Cardiac fibroblast (primary cell): ENCODE results near the gene HIF1A.

Experiments used
- DNase-seq, 2 donors: peaks; one replicate each; pipeline versions ENCODE4 v3.0.0 to v3.0.0-alpha.2; 2010; ENCODE audit warnings: low read depth in 2 of 2
- H3K4me3 ChIP-seq, 2 donors: replicated peaks in 1 of 2; 1 replicate in 1 of 2; 2 replicates in 1 of 2; pipeline ENCODE4 v1.5.1; 2011; ENCODE audit warnings: low read depth in 2 of 2, low read length in 2 of 2, mild to moderate bottlenecking in 2 of 2, moderate library complexity in 1 of 2
- TF ChIP-seq, protein P1 (sequence below): IDR thresholded peaks from one replicate; pipeline ENCODE4 v1.5.1; 2011; ENCODE audit warnings: low read depth, mild to moderate bottlenecking, low read length, inconsistent platforms

The HIF1A gene

DNA sequence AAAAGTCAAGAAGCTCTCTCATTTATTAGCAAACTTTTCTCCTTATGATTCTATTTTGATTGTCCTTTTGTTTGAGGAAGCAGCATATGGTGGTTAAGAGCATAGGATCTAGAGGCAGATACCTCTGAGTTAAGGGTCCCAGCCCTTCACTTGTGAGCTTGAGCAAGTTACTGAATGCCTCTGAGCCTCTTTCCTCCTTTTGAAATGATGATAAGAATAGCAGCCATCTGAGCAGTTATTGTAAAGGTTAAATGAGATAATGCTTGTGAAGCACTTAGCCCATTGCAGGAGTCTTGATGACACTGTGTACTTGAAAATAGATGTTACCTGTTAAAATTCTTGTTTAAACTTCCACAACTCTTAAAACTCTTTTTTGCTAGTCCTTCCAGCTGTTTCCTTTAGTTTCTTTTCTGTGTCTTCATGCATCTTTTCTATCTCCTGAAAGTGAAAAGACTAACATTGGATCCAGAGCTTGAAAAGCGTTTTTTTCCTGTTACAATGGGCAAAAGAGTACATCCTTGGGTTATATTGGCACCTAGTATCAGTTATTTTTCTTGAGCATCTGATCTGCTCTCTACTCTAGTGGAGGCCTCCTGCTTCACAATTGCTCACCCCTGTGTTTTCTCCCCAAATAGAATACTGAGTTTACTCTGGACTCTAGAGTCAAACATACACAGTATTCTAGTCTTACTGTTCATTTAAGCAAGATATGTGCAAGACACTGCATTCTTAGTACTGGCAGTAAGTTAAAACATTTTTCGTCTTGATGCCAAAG is 3.1 kb downstream of the HIF1A start:
- peak; percentile 63 to 73 for DNase-seq
- TF ChIP-seq, protein P1, sequence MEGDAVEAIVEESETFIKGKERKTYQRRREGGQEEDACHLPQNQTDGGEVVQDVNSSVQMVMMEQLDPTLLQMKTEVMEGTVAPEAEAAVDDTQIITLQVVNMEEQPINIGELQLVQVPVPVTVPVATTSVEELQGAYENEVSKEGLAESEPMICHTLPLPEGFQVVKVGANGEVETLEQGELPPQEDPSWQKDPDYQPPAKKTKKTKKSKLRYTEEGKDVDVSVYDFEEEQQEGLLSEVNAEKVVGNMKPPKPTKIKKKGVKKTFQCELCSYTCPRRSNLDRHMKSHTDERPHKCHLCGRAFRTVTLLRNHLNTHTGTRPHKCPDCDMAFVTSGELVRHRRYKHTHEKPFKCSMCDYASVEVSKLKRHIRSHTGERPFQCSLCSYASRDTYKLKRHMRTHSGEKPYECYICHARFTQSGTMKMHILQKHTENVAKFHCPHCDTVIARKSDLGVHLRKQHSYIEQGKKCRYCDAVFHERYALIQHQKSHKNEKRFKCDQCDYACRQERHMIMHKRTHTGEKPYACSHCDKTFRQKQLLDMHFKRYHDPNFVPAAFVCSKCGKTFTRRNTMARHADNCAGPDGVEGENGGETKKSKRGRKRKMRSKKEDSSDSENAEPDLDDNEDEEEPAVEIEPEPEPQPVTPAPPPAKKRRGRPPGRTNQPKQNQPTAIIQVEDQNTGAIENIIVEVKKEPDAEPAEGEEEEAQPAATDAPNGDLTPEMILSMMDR: no peak
- peak overlapping the region; percentile 82 for H3K4me3 ChIP-seq

DNA sequence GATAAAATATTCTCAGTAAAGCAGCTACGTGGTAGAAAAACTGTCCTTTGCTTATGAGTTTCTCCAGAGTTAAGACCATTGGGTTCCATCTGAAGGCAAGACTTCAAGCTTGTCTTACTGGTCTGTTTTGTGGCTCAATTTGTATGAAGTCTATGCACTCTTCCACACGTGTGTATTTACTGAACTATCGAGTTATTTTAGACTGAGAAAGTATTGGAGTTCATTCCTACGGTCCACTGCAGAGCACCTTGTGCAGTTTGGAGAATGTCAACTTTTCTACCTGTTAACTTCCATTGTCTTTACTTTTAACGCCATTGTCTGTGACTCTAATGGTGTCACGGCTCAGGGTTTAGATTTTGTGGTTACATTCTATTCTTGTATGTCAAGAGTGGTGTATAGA is 3.7 kb downstream of the HIF1A start:
- H3K4me3 ChIP-seq: peak overlapping the region; percentile 82
- DNase-seq: peak; percentile 65
- TF ChIP-seq, protein P1: no peak

DNA sequence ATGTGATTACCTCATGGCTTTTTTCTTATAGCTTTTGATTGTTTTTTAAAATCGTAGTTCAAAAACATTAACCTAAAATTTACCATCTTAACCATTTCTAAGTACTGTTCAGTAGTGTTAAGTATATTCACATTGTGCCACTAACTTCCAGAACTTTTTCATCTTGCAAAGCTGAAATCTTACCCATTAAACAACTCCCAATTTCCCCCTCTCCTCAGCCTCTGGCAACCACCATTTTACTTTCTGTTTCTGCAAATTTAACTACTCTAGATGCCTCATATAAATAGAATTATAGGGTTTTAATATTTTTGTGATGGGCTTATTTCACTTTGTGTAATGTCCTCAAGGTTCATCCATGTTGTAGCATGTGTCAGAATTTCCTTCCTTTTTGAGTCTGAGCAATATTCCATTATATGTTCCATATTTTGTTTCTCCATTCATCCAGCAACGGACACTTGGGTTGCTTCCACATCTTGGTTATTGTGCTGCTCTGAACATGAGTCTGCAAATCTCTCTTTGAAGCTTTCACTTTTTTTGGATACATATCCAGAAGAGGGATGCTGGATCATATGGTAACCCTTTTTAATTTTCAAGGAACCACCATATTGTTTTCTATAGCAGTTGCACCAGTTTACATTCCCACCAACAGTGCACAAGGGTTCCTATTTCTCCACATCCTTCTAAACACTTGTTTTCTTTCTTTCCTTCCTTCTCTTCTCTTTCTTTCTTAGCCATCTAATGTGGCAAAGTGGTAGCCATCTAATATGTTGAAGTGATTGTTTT is 5.0 kb downstream of the HIF1A start:
- DNase-seq: peak; percentile 58 to 70
- TF ChIP-seq, protein P1: no peak
- peak overlapping the region; percentile 39 to 82 for H3K4me3 ChIP-seq

DNA sequence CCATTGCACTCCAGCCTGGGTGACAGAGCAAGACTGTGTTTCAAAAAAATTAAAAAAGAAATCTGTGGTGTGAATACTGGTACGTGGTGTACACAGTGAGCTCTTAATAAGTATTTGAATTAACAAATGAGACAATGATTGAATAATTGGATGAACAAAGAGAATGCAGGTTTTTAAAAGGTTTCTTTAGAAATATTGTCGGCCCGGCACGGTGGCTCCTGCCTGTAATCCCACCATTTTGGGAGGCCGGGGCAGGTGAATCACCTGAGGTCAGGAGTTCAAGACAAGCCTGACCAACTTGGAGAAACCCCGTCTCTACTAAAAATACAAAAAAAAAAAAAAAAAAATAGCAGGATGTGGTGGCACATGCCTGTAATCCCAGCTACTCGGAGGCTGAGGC is 6.6 kb downstream of the HIF1A start:
- DNase-seq: peak; percentile 53 to 64
- peak overlapping the region; percentile 33 to 82 for H3K4me3 ChIP-seq
- TF ChIP-seq, protein P1: no peak

DNA sequence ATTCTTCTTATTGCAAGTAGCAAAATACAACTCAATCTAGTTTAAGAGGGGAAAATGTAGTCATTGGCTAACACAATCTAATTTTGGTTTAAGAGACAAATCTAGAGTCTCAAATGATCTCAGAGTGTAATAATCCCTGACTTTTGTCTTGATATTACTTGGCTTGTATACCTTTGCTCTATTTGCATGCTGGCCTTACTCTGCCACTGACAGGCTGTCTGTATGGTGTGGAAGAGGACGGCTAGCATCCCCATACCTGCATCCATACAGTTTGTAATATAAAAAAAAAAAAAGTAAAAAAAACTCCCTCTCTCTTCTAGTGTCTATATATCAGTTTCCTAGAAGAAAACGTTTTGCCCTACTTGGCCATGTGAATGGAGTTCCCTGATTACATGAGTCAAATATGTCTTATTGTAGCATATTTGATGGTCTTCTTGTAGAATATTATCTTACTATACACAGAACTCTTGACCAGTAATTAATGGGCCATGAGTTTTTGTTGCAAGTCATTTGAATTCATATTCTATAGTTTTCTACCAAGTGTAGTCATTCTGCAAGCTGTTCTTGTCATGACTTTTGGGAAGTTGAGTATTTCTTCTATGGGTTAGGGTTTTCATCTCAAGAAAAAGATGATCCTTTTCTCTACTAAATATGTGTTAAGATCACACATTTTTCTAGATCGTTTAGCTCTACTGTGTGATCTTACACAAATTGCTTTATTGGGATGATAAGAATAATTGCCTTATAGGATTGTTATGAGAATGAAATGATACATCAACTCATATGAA is 8.2 kb downstream of the HIF1A start:
- TF ChIP-seq, protein P1: no peak
- peak; percentile 48 to 56 for DNase-seq
- peak overlapping the region; percentile 33 to 82 for H3K4me3 ChIP-seq

DNA sequence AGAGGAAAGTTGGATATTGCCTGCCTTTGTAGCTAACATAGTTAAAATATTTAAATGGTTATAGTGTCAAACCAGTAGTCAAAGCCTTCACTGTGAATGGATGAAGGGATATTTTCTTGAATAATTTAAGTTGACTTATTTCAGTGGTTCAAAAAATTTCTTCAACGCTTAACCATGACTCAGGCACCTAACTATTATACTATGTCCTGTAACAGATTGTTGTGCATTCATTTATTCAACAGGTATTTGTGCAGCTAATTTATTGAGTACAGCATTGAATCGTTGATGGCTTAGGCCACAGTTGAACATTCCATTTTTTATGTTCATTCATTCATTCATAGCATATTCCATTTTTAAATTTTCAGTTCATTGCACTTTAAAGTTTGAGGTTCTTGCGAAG is 9.2 kb downstream of the HIF1A start:
- DNase-seq: peak; percentile 54 to 63
- TF ChIP-seq, protein P1: no peak
- peak overlapping the region; percentile 33 to 82 for H3K4me3 ChIP-seq
